ENCODE results near the gene CCL23.
"Not testable (repeated sequence)": the region's sequence is repeated elsewhere in the genome, so short reads cannot be mapped to it uniquely, and the experiment has no call there.

The CCL23 gene, protein sequence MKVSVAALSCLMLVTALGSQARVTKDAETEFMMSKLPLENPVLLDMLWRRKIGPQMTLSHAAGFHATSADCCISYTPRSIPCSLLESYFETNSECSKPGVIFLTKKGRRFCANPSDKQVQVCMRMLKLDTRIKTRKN

GRCh38 chr17:36017799-36018198, at the start of gene CCL23:
TSS of gene CCL23 (minus strand) at chr17:36017972. CDS start at chr17:36017897, 75 bp downstream.
- no peak for DNase-seq

DNA sequence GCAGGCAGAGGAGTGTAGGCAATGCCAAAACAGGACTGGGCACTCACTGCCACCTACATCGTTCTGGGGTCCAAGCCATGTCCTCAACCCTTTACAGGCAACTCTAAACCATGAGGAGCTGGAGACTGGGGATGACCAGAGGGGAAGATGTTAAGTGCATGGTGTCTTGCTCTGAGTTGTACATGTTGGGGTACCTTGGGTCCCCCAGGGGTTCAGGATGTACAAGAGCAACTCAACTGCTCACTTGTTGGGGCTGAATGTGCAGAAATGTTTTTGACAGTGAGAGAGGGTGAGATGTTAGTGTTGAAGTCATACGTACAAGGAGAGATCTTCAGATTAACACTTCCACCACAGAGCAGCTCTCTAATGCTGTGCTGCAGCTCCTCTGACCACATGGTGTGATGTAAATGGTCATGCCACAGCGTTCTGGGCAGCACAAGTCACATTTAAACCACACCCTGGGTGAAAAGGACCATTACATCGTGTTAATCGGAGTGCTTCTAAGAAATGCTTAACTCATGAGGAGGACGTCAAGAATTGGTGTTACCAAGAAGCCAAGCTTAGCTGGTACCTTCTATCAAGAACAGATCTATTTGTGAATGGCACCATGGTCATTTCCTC, 48.7 kb upstream of the CCL23 start:
- DNase-seq, result no peak

GRCh38 chr17:36063786-36064541, 46.2 kb upstream of the CCL23 start, which contains the start of gene CCL18:
TSS of gene CCL18 (plus strand) at chr17:36064272. CDS start at chr17:36064343, 71 bp downstream.
- DNase-seq, result no peak

DNA sequence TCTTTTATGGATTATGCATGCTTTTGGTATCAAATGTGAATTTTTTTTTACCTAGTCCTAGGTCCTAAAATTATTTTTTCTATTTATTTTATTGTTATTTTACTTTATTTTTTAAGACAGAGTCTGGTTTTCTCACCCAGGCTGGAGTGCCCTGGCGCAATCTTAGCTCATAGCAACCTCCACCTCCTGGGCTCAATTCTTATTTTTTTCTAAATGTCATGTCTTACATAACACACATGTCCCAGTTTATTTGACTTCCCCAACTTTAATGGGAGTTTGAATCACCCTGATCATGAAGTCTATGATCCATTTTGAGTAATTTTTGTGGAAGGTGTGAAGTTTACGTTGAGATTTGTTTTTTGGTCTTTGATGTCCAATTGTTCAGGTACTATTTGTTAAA, 43.0 kb upstream of the CCL23 start:
- DNase-seq, result no peak

DNA sequence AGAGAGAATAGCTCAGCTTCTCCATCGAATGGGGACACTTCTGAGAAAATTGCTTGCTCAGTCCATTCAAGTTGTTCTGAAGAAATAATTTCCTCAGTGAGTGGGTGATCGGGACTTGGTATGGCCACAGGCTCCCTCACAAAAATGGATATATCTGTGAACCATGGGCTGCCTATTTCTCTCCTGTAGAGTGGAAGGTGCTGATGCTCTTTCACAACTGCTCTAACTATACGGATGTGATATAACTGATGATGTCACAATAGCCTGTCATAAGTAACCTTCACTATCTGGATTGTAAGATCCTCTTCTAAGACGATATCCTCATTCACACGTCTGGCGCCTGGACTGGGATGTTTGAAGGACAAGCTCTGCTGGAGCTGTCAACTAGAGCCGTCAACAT, 41.6 kb upstream of the CCL23 start:
- no peak for DNase-seq

- DNase-seq, result no peak
Observed at GRCh38 chr17:36057911-36058310, 40.1 kb upstream of the CCL23 start.

DNA sequence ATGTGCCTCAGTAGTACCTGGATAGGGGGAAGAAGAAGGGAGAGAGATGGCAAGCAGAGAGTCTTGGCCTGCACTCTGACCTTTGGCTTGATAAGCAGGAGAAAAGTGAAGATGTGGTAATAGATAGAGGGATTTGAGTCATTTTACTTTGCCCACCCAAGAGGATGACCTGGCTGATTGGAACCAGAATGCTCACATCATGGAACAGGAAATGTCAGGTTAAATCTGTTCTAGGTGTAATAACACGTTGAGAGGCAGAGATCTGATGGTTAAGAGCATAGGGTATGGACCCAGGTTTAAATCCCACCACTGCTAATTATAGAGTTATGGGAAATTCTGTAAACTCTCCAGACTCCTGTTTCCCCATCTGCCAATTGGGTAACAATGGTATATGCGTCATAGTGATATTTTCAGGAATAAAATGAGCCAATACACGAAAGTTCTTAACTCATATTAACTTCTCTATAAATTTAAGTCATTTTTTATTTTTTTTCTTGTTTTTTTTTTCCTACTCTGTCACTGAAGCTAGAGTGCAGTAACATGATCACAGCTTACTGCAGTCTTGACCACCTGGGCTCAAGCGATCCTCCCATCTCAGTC, 38.2 kb upstream of the CCL23 start:
- no peak for DNase-seq

GRCh38 chr17:36055171-36055570, 37.4 kb upstream of the CCL23 start:
- DNase-seq, result no peak

DNA sequence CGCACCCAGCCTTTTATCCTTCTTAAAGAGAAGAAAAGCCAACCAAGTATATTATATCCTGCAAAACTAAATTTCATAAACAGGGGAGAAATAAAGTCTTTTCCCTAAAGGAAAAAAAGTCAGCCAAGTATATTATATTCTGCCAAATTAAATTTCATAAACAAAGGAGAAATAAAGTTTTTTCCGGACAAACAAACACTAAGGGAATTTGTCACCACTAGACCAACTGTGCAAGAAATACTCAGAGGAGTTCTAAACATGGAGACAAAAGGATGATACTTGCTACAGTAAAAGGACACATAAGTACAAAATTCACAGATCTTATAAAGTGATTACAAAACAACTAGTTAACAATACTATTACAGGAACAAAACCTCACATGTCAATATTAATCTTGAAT, 31.9 kb upstream of the CCL23 start:
- no peak for DNase-seq

DNA sequence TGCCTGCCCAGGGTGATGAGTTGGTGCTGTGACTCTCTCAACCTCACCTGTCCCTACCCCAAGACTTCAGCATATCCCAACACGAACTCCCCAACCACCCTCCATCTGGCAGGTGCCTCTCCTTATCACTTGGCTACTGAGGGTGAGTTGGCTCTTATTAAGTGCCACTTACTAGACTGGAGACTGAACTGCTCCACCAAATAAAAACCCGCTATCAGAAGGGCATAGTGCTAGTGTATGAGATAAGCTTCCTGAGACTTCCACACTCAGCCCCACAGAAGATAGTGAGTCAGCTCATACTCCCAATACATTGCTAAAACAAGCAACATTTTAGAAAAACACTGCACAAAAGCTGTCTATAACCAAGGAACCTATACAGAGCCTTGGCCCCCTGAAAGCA, 30.3 kb upstream of the CCL23 start:
- DNase-seq, result no peak

GRCh38 chr17:36036235-36036634, 18.5 kb upstream of the CCL23 start:
- no peak for DNase-seq

DNA sequence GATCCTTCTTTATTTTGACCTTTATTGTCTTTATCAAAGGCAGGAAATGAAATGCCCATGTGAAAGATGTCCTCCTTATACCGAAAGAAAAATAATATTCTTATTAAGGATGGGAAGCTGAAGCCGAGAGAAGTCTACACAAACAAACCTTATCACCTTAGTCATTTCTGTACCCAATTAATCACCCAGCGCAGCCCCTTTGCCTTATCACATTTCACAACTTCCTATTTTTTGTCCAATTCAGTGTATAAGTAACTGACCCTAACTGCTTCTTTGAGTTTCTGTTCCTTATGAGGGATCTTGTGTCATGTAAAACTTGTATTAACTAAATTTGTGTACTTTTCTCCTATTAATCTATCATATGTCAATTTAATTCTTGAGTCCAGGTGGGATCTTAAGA, 16.4 kb upstream of the CCL23 start:
- DNase-seq, result no peak

DNA sequence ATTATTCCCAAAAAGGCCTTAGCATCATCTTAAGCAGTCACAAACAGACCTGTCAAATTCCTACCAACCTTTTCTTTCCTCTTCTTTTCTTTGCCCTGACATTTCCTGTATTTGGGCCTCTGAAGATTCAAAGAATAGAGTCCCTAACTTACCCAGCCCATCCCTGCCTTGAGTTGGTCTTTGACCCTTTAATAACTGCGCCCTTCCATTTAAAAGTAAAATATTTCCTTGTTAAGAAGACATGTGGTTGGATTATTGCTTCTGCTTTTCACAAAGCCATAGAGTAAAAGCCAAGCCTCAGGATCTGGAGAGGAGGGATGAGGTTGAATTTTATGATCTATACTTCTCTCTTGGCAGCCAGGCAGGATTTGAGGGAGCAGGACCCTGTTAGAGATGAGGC, 13.2 kb upstream of the CCL23 start:
- DNase-seq, result no peak

DNA sequence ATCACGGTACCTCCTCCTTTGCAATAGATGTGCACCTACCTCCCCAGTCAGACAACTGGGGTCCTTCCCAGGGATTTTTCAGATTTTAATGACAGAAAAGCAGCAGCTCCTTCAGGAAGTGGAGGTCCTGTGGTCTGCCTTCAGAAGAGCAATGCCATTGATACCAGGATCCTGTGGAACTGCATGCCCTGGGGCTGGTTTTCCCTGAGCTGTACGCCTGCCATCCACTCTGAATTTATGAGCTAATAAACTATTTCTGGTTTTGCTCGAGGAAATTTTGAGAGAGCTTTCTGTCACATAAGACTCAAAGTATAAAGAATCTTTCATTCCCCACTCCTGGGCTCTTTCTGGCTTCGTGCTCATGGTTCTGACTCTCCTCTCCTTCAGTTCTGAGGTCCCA, 10.0 kb upstream of the CCL23 start:
- no peak for DNase-seq

DNA sequence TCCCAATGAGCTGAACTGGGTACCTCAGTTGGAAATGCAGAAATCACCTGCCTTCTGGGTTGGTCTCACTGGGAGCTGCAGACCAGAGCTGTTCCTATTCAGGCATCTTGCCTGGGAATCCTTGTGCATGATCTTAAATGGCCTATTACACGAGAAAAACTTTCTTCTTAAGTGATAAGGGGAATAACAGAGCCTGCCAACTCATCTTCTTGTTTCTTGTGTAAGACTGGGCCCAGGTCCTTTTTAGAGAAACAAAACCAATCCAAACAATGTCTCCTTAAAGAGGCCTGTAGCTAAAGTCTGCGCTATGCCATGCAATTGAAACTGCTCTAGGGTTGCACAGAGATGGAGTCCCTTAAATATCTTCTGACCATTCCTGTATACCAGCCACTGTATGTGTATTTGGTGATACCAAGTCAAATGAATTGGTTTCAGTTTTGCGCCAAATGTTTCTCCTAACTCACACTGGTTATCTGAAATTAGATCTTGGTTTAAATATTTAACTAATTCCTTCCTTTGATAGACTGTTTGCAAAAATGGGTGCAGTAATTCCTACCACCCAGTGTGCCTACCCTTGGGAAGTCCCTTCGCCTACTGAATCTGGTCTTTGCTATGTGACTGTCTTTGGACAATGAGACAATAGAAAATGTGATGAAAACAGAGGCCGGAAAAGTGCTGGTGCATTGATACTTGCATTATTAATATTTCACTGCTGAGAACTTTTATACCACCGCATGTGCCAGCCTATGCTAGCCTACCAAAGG, 6.5 kb upstream of the CCL23 start:
- no peak for DNase-seq

GRCh38 chr17:36019423-36019822, 1.7 kb upstream of the CCL23 start:
- DNase-seq, result no peak

- DNase-seq, result no peak
Observed at GRCh38 chr17:36016555-36016954, 1.2 kb downstream of the CCL23 start.

DNA sequence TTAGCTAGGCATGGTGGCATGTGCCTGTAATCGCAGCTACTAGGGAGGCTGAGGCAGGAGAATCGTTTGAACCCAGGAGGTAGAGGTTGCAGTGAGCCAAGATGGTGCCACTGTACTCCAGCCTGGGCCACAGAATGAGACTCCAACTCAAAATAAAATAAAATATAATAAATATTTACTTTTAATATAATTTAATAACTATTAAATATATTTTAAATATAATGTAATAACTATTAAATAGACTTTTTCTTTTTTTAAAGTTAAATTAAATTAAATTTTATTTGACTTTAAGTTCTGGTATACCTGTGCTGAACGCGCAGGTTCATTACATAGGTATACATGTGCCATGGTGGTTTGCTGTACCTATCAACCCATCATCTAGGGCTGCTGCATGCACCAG, 1.9 kb downstream of the CCL23 start:
- not testable (repeated sequence) for DNase-seq

DNA sequence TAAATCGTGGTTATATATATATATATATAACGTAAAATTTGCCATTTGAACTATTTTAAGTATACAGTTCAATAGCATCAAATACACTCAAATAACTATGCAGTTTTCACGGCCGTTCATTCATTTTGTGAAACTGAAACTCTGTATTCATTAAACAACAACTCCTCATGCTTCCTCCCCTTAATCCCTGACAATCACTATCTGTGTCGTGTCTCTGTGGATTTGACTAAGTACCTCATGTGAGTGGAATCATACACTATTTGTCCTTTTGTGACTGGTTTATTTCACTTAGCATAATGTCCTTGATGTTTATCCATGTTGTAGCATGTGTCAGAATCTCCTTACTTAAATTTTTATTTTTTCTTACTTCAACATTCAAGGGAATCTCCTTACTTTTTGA, 2.8 kb downstream of the CCL23 start:
- no peak for DNase-seq

DNA sequence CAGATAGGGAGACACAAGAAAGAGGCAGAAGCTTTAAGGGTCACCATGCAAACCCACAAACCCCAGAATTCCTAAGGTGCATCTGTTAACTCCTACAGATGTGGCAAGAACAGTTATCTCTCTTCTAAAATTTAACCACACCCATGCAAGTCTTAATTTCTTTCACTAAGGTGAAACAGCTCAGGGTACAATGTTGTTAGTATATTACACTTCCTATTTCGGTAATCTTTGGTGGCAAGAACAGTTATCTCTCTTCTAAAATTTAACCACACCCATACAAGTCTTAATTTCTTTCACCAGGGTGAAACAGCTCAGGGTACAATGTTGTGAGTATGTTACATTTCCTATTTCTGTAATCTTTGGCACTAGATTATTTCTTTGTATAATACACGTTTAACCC, 6.6 kb downstream of the CCL23 start:
- DNase-seq, result no peak

- no peak for DNase-seq
Observed at GRCh38 chr17:36008998-36009665, 8.6 kb downstream of the CCL23 start.

GRCh38 chr17:36004594-36005108, 13.1 kb downstream of the CCL23 start:
- DNase-seq, result no peak
